Measurements from ENCODE around the gene HJURP.
A peak's percentile ranks its signal among the peaks of the same experiment; 100 is the strongest.

The HJURP gene

GRCh38 chr2:233838251-233838650 lies 16.1 kb downstream of the HJURP start:
- TF ChIP-seq CTCF (IDR thresholded peaks at IDR 0.05; ENCODE audit: insufficient read depth, low read depth, low read length, missing control alignments): no peak
- no peak overlapping the region for H3K4me3 ChIP-seq (ENCODE audit: low read length)
- no peak for DNase-seq (ENCODE audit: low read depth)

- no peak overlapping the region for H3K4me3 ChIP-seq (ENCODE audit: low read length)
- no peak for TF ChIP-seq CTCF (IDR thresholded peaks at IDR 0.05; ENCODE audit: insufficient read depth, low read depth, low read length, missing control alignments)
- DNase-seq (ENCODE audit: low read depth): no peak
These were observed 16.6 kb downstream of the HJURP start for GRCh38 chr2:233837694-233838229.

- no peak for DNase-seq (ENCODE audit: low read depth)
- no peak overlapping the region for H3K4me3 ChIP-seq (ENCODE audit: low read length)
- TF ChIP-seq CTCF (IDR thresholded peaks at IDR 0.05; ENCODE audit: insufficient read depth, low read depth, low read length, missing control alignments): no peak
These were observed 18.0 kb downstream of the HJURP start for GRCh38 chr2:233836359-233836758.

GRCh38 chr2:233835230-233836186 lies 18.8 kb downstream of the HJURP start:
- no peak overlapping the region for H3K4me3 ChIP-seq (ENCODE audit: low read length)
- DNase-seq (ENCODE audit: low read depth): no peak
- TF ChIP-seq CTCF (IDR thresholded peaks at IDR 0.05; ENCODE audit: insufficient read depth, low read depth, low read length, missing control alignments): no peak

- H3K4me3 ChIP-seq (ENCODE audit: low read length): no peak overlapping the region
- TF ChIP-seq CTCF (IDR thresholded peaks at IDR 0.05; ENCODE audit: insufficient read depth, low read depth, low read length, missing control alignments): no peak
- no peak for DNase-seq (ENCODE audit: low read depth)
These were observed 21.0 kb downstream of the HJURP start for GRCh38 chr2:233833345-233833744.

- H3K4me3 ChIP-seq (ENCODE audit: low read length): no peak overlapping the region
- DNase-seq (ENCODE audit: low read depth): peak; percentile 77
- TF ChIP-seq CTCF (IDR thresholded peaks at IDR 0.05; ENCODE audit: insufficient read depth, low read depth, low read length, missing control alignments): peak; percentile 69
These were observed 21.4 kb downstream of the HJURP start for GRCh38 chr2:233832869-233833311.

All from epithelial cell of esophagus (primary cell).